HepG2 (cell line): Measurements from ENCODE around the gene DAB2IP. TPM values are rescaled to one million over a fixed set of nuclear protein-coding genes. Genes with fewer than 3 reads are reported as not detected.

Source experiments
- CCDC6 ChIP-seq: sonication (generic); formaldehyde crosslinking; IDR thresholded peaks from 2 replicates; pipeline ENCODE4 v1.8.1; 2022; ENCODE audit warnings: mild to moderate bottlenecking, missing genetic modification reagents, moderate library complexity
- FOXM1 ChIP-seq: sonication (generic); formaldehyde crosslinking; IDR thresholded peaks from 2 replicates; pipeline ENCODE4 v1.5.0; 2020; ENCODE audit warnings: missing genetic modification reagents
- GABPB1 ChIP-seq: IDR thresholded peaks from 2 replicates; pipeline ENCODE4 v1.6.1; 2016; ENCODE audit warnings: mild to moderate bottlenecking, missing genetic modification reagents, moderate library complexity, missing compliant biosample characterization
- KDM2A ChIP-seq: sonication (generic); formaldehyde crosslinking; IDR thresholded peaks from 2 replicates; pipeline ENCODE4 v1.4.0; 2020; ENCODE audit warnings: low read depth, missing genetic modification reagents, borderline replicate concordance
- KDM6A ChIP-seq: IDR thresholded peaks from 2 replicates; pipeline ENCODE4 v1.6.1; 2016; ENCODE audit warnings: low read depth
- MAZ ChIP-seq, 2 experiments: sonication (generic) in 1 of 2; formaldehyde crosslinking in 1 of 2; IDR thresholded peaks; 2 replicates each; pipeline versions ENCODE4 v1.5.0 to v1.6.1; 2012 to 2020; ENCODE audit warnings: low read depth in 2 of 2, mild to moderate bottlenecking in 2 of 2, borderline replicate concordance in 1 of 2, improper control_type of control experiment in 1 of 2, low read length in 1 of 2, missing genetic modification reagents in 1 of 2, moderate library complexity in 1 of 2
- MYPOP ChIP-seq: sonication (generic); formaldehyde crosslinking; IDR thresholded peaks from 2 replicates; pipeline ENCODE4 v1.8.1; 2023; ENCODE audit warnings: mild to moderate bottlenecking, moderate library complexity, missing genetic modification reagents
- NCOA2 ChIP-seq: sonication (generic); formaldehyde crosslinking; IDR thresholded peaks from 2 replicates; pipeline ENCODE4 v1.8.0; 2022; ENCODE audit warnings: inconsistent platforms
- NFIC ChIP-seq: IDR thresholded peaks from 2 replicates; pipeline ENCODE4 v1.6.1; 2012; ENCODE audit warnings: mild to moderate bottlenecking, low read length, inconsistent platforms
- ZMYM4 ChIP-seq: sonication (generic); formaldehyde crosslinking; IDR thresholded peaks from 2 replicates; pipeline ENCODE4 v1.8.1; 2023; ENCODE audit warnings: mild to moderate bottlenecking, missing genetic modification reagents
- ZNF180 ChIP-seq: sonication (generic); formaldehyde crosslinking; IDR thresholded peaks from 2 replicates; pipeline ENCODE4 v1.4.0; 2020; ENCODE audit warnings: low read depth, missing genetic modification reagents, borderline replicate concordance
- ZNF234 ChIP-seq: sonication (generic); formaldehyde crosslinking; conservative IDR thresholded peaks from 2 replicates; pipeline ENCODE4 v1.5.1; 2020; ENCODE audit warnings: mild to moderate bottlenecking, missing genetic modification reagents
- ZNF530 ChIP-seq: sonication (generic); formaldehyde crosslinking; IDR thresholded peaks from 2 replicates; pipeline ENCODE4 v1.5.0; 2020; ENCODE audit warnings: low read depth, mild to moderate bottlenecking, missing genetic modification reagents
- ZNF709 ChIP-seq: sonication (generic); formaldehyde crosslinking; IDR thresholded peaks from 2 replicates; pipeline ENCODE4 v1.5.0; 2020; ENCODE audit warnings: mild to moderate bottlenecking, missing genetic modification reagents
- ZNF768 ChIP-seq: sonication (generic); formaldehyde crosslinking; IDR thresholded peaks from 2 replicates; pipeline ENCODE4 v1.4.0; 2020; ENCODE audit warnings: missing genetic modification reagents
- ZNF775 ChIP-seq: sonication (generic); formaldehyde crosslinking; IDR thresholded peaks from 2 replicates; pipeline ENCODE4 v1.4.0; 2020; ENCODE audit warnings: missing genetic modification reagents, mild to moderate bottlenecking, moderate library complexity, borderline replicate concordance
- polyA plus RNA-seq, 8 experiments: library from polyadenylated mRNA; depleted of rRNA in 3 of 8; stranded (reverse) in 7 of 8; unstranded in 1 of 8; fragments of >200 nt; fragmentation: Illumina TruSeq in 4 of 8; extraction: Trizol in 4 of 8; gene quantifications; 2 replicates each; pipeline versions ENCODE4 v1.2.1 to v1.2.3, GENCODE V29; 2011 to 2016; ENCODE audit warnings: low read depth in 4 of 8, missing spikeins in 1 of 8, mixed read lengths in 1 of 8; ENCODE audit not compliant: insufficient read depth in 1 of 8
- total RNA-seq, 5 experiments: library from RNA; depleted of rRNA; stranded (reverse); fragments of >200 nt; fragmentation: Illumina TruSeq; extraction: Trizol; gene quantifications; 2 replicates each; pipeline ENCODE4 v1.2.3, GENCODE V29; 2016; ENCODE audit warnings: low read depth in 1 of 5
- TF ChIP-seq, protein P1 (sequence below): sonication (generic); formaldehyde crosslinking; IDR thresholded peaks from 2 replicates; pipeline ENCODE4 v1.4.0; 2020; ENCODE audit warnings: mild to moderate bottlenecking, missing genetic modification reagents
- TF ChIP-seq, protein P2 (sequence below): sonication (generic); formaldehyde crosslinking; IDR thresholded peaks from 2 replicates; pipeline ENCODE4 v1.5.1; 2020; ENCODE audit warnings: missing genetic modification reagents, mild to moderate bottlenecking, borderline replicate concordance
- TF ChIP-seq, protein P3 (sequence below), 2 experiments: sonication (generic) in 1 of 2; formaldehyde crosslinking in 1 of 2; IDR thresholded peaks; 2 replicates each; pipeline versions ENCODE4 v1.4.0 to v1.6.1; 2016 to 2020; ENCODE audit warnings: borderline replicate concordance in 1 of 2, low read depth in 1 of 2, mild to moderate bottlenecking in 1 of 2, missing genetic modification reagents in 1 of 2
- TF ChIP-seq, protein P4 (sequence below): sonication (generic); formaldehyde crosslinking; IDR thresholded peaks from 2 replicates; pipeline ENCODE4 v1.5.0; 2020; ENCODE audit warnings: missing genetic modification reagents, mild to moderate bottlenecking, borderline replicate concordance

DAB2IP gene
- total and polyA plus RNA-seq, 2 of the 13 experiments (the other 11 are each of a cell fraction or from before 2014, with no cell fraction given): 25.3 to 37.9 TPM

DNA sequence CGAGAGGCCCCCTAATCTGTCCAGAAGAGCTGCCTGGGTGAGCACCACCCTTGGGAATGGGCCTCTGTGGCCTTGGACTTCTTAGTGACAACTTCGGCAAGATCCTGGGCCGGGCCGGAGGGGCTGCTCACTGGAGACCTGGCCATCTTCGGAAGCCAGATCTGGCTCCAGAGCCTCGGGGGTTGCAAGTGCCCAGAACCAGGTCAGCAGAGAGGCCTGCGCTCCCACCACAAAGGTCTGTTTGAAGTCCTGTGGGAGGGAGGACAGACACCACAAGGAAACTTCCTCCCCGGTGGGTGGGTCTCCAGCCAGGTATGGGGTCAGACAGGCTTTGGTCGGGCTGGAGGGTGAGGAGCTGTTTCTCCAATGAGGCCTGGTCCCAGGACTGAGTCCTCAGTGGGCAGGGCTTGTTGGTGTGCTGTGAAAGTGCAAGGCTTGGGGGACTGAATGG is 86.1 kb downstream of the DAB2IP start (continued):
- TF ChIP-seq ZNF180 (CRISPR knock-in tag): no peak
- TF ChIP-seq, protein P1, sequence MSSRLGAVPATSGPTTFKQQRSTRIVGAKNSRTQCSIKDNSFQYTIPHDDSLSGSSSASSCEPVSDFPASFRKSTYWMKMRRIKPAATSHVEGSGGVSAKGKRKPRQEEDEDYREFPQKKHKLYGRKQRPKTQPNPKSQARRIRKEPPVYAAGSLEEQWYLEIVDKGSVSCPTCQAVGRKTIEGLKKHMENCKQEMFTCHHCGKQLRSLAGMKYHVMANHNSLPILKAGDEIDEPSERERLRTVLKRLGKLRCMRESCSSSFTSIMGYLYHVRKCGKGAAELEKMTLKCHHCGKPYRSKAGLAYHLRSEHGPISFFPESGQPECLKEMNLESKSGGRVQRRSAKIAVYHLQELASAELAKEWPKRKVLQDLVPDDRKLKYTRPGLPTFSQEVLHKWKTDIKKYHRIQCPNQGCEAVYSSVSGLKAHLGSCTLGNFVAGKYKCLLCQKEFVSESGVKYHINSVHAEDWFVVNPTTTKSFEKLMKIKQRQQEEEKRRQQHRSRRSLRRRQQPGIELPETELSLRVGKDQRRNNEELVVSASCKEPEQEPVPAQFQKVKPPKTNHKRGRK: no peak
- TF ChIP-seq KDM2A (CRISPR knock-in tag): no peak
- TF ChIP-seq, protein P2, sequence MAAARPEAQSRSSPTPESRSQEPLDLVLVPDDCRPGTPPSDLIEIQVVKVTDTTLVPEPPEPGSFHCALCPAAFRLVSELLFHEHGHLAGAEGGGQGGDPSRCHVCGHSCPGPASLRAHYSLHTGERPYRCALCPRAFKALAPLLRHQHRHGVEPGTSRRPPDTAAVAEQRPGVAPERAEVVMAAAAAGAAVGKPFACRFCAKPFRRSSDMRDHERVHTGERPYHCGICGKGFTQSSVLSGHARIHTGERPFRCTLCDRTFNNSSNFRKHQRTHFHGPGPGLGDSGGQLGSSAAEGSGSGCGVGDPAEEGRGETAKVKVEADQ (CRISPR knock-in tag): no peak
- TF ChIP-seq ZMYM4 (CRISPR knock-in tag): no peak
- TF ChIP-seq ZNF234 (CRISPR knock-in tag): no peak
- TF ChIP-seq ZNF709: no peak
- TF ChIP-seq, protein P3, sequence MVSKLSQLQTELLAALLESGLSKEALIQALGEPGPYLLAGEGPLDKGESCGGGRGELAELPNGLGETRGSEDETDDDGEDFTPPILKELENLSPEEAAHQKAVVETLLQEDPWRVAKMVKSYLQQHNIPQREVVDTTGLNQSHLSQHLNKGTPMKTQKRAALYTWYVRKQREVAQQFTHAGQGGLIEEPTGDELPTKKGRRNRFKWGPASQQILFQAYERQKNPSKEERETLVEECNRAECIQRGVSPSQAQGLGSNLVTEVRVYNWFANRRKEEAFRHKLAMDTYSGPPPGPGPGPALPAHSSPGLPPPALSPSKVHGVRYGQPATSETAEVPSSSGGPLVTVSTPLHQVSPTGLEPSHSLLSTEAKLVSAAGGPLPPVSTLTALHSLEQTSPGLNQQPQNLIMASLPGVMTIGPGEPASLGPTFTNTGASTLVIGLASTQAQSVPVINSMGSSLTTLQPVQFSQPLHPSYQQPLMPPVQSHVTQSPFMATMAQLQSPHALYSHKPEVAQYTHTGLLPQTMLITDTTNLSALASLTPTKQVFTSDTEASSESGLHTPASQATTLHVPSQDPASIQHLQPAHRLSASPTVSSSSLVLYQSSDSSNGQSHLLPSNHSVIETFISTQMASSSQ (IDR thresholded peaks at IDR 0.05; ENCODE audit: low read depth): no peak
- TF ChIP-seq, protein P3 (CRISPR knock-in tag; IDR thresholded peaks at IDR 0.05; ENCODE audit: borderline replicate concordance): no peak
- TF ChIP-seq NFIC: no peak
- no peak for TF ChIP-seq FOXM1 (CRISPR knock-in tag)
- TF ChIP-seq GABPB1 (CRISPR knock-in tag): peak; percentile 10; the same call in 1 of the 2 replicates
- TF ChIP-seq MYPOP: 0 out of 2 replicates have a peak, but pooled peaks have one; percentile 23
- TF ChIP-seq ZNF775 (CRISPR knock-in tag): no peak
- no peak for TF ChIP-seq CCDC6 (CRISPR knock-in tag)
- TF ChIP-seq, protein P4, sequence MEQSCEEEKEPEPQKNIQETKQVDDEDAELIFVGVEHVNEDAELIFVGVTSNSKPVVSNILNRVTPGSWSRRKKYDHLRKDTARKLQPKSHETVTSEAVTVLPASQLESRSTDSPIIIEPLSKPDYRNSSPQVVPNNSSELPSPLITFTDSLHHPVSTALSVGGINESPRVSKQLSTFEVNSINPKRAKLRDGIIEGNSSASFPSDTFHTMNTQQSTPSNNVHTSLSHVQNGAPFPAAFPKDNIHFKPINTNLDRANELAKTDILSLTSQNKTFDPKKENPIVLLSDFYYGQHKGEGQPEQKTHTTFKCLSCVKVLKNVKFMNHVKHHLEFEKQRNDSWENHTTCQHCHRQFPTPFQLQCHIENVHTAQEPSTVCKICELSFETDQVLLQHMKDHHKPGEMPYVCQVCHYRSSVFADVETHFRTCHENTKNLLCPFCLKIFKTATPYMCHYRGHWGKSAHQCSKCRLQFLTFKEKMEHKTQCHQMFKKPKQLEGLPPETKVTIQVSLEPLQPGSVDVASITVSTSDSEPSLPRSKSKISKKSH (CRISPR knock-in tag): no peak
- TF ChIP-seq KDM6A (CRISPR knock-in tag): no peak
- TF ChIP-seq MAZ (IDR thresholded peaks at IDR 0.05; ENCODE audit: borderline replicate concordance, low read depth, low read length): no peak
- TF ChIP-seq MAZ (CRISPR knock-in tag; IDR thresholded peaks at IDR 0.05; ENCODE audit: low read depth): no peak
- no peak for TF ChIP-seq NCOA2 (CRISPR knock-in tag)
- TF ChIP-seq ZNF530 (CRISPR knock-in tag): no peak
- no peak for TF ChIP-seq ZNF768 (CRISPR knock-in tag)
